ENCODE measurements around the gene SLC9A8.

DNA sequence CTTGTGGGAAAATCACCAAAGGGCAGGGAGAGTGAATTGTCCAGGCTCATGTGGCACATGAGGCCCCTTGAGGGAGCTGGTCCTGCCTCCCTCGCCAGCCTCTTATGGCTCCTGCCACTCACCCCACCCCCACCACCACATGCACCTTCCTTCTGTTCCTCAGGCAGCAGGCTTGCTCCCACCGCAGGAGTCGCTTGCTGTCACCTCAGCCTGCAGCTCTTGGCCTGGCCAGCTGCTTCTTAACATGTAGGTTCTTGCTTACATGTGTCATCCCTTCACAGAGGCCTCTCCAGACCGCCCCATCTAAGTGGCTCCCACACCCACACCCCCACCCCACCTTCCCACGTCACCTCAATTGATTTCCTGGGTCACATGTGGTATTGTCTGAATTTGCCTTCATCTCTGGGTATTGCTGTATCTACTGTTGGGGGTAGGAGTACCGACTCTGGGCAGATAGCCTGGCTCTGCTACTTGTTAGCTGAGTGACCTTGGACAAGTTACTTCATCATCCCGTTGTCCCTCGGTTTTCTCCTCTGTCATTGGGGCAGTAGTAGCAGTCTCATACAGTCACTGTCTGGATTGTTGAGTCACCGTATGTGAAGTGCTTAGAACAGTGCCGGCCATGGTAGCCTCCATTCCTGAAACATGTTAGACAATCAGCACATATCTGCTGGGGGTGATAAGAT, 41.7 kb downstream of the SLC9A8 start:
- TF ChIP-seq, protein P1, sequence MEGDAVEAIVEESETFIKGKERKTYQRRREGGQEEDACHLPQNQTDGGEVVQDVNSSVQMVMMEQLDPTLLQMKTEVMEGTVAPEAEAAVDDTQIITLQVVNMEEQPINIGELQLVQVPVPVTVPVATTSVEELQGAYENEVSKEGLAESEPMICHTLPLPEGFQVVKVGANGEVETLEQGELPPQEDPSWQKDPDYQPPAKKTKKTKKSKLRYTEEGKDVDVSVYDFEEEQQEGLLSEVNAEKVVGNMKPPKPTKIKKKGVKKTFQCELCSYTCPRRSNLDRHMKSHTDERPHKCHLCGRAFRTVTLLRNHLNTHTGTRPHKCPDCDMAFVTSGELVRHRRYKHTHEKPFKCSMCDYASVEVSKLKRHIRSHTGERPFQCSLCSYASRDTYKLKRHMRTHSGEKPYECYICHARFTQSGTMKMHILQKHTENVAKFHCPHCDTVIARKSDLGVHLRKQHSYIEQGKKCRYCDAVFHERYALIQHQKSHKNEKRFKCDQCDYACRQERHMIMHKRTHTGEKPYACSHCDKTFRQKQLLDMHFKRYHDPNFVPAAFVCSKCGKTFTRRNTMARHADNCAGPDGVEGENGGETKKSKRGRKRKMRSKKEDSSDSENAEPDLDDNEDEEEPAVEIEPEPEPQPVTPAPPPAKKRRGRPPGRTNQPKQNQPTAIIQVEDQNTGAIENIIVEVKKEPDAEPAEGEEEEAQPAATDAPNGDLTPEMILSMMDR (IDR thresholded peaks at IDR 0.05) = no peak
- TF ChIP-seq ZFX (IDR thresholded peaks at IDR 0.05; ENCODE audit: borderline replicate concordance) = no peak
